Activated T-cell treated with anti-CD3 and anti-CD28 coated beads, Interleukin-2, amount 50 U/mL, for 24 hours (primary cell): Measurements from ENCODE around the gene CA11.
"Not testable (repeated sequence)": the region's sequence is repeated elsewhere in the genome, so short reads cannot be mapped to it uniquely, and the experiment has no call there.

Source experiments
- DNase-seq: peaks from one replicate; pipeline ENCODE4 v3.0.0-alpha.2; 2020
- H3K27ac Mint-ChIP-seq: 2 replicates; pipeline ENCODE4 v1.8.0; 2020; ENCODE audit warnings: mild to moderate bottlenecking, mixed read lengths
- H3K27me3 Mint-ChIP-seq: 2 replicates; pipeline ENCODE4 v1.8.0; 2020; ENCODE audit warnings: mixed read lengths
- H3K36me3 Mint-ChIP-seq: 2 replicates; pipeline ENCODE4 v1.8.0; 2020; ENCODE audit warnings: low read depth, mixed read lengths
- H3K4me1 Mint-ChIP-seq: 2 replicates; pipeline ENCODE4 v1.8.0; 2020; ENCODE audit warnings: low read depth, mixed read lengths
- H3K4me3 Mint-ChIP-seq: 2 replicates; pipeline ENCODE4 v1.8.0; 2020; ENCODE audit warnings: mild to moderate bottlenecking, moderate library complexity, mixed read lengths
- H3K9me3 Mint-ChIP-seq: 2 replicates; pipeline ENCODE4 v1.8.0; 2020; ENCODE audit warnings: mixed read lengths

Gene CA11

DNA sequence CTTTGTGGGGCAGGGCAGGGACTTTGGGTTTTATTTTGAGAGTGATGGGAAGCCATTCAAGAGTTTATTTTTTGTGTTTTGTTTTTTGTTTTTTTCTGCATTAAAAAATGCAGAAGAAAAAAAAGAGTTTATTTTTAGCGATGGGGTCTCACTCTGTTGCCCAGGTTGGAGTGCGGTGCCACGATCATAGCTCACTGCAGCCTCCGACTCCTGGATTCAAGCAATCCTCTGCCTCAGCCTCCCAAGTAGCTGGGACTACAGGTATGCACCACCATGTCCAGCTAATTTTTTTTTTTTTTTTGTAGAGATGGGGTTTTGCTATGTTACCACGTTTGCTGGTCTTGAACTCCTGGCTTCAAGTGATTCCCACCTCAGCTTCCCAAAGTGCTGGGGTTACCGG is 12.5 kb upstream of the CA11 start:
- DNase-seq, result no peak
- Mint-ChIP-seq H3K27ac (no peak overlapping the region), H3K9me3 (no peaks in the 10 kb centered on the region), H3K4me3 (no peak overlapping the region), H3K36me3 (no peaks in the 10 kb centered on the region), H3K27me3 (no peaks in the 10 kb centered on the region), H3K4me1 (peaks cover 8% of the 10 kb centered on the region)

DNA sequence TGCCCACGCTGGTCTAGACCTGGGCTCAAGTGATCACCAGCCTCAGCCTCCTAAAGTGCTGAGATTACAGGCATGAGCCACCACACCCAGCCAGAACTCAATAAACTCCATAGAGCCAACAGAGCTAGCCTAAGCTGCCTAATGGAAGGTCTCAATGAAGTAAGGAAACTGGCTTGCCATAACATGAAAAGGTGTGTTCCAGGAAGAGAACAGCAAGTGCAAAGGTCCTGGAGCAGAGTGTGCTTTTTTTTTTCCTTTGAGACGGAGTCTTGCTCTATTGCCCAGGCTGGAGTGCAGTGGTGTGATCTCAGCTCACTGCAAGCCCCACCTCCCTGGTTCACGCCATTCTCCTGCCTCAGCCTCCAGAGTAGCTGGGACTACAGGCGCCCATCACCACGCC is 11.8 kb upstream of the CA11 start:
- H3K36me3 Mint-ChIP-seq, DNase-seq, H3K27me3 Mint-ChIP-seq, H3K4me3 Mint-ChIP-seq, H3K27ac Mint-ChIP-seq, H3K9me3 Mint-ChIP-seq: not testable (repeated sequence)
- H3K4me1 Mint-ChIP-seq, result peaks cover 10% of the 10 kb centered on the region

DNA sequence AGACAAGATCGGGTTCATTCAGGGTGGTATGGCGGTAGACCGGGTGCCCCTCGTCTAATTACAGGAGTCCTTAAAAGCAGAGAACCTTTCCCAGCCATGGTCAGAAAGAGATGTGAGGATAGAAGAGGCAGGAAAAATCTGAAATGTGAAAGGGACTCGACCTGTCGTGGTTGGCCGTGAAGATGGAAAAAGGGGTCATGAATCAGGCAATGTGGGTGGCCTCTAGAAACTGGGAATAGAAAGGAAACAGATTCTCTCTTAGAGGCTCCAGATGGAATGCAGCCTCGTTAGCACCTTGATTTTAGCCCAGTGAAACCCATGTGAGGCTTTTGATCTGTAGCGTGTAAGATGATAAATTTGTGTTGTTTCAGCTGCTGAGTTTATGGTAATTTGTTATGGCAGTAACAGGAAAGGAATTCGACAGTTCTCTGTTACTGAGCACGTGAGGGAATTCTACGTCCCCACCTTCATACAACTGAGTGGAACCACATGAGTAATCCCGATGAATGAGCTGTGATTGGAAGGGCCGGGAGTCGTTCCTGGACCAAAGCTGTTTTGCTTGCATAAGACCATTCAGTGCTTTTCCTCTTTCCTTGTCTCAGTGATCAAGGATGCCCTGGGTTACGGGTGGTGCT is 11.0 kb upstream of the CA11 start:
- H3K4me3 Mint-ChIP-seq, result no peak overlapping the region

DNA sequence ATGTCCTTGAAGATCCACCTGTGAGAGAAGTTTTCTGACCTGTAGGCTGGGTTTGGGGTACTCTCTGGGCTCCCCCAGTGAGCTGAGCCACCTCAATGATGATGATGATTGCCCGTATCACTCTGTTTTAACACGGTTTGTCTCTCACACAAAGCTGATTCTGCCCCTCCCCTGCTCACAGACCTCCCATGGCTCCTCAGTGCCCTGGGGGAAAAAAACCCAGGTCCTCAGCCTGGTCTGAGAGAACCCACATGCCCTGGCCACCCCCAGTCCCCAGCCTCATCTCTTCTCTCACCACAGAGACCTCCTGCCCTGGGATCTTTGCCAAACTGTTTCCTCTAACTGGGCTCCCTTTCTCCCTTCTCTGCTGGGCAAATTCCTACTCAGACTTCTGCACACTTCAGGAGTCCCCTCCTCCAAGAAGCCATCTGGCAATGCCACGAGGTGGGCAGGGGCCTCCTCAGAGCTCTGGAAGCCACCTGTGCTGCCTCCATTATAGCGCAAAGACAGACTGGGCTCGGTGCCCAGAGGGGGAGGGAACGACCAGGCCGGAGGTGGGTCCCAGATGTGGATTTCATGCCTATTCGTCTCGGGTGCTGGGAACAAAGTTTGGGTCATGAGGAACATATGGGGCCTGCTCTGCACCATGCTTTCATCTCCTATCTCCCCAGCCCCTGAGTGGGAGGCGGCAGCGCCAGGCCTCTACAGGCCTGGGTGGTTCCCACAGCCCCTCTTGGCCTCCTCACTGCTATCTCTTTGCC is 8.5 kb upstream of the CA11 start:
- Mint-ChIP-seq H3K27ac (no peak overlapping the region), H3K4me3 (no peak overlapping the region), H3K4me1 (peaks cover 11% of the 10 kb centered on the region), H3K9me3 (no peaks in the 10 kb centered on the region), H3K27me3 (no peaks in the 10 kb centered on the region), H3K36me3 (no peaks in the 10 kb centered on the region)
- no peak for DNase-seq

More for the DNA sequence above, 11.0 kb upstream of the CA11 start:
- Mint-ChIP-seq H3K27me3 (no peaks in the 10 kb centered on the region), H3K36me3 (no peaks in the 10 kb centered on the region), H3K4me1 (peaks cover 13% of the 10 kb centered on the region), H3K9me3 (no peaks in the 10 kb centered on the region), H3K27ac (no peak overlapping the region)
- DNase-seq, result no peak

DNA sequence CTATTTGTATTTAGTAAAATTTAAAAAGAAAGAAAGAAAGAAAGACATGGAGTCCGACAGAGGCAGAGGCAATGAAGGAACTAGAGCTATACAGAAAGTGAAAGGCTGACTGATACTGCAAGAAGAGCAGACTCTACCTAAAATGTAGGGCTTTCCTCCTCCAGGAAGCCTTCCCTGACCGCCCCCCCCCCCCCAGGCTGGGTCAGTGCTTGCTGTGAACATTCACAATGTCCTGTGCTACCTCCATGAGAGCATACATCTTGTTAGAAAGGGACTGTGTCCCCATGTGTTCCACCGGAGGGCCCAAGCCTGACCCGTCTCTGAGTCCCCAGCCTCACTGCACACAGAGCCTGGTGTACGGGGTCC is 5.7 kb upstream of the CA11 start:
- H3K27ac Mint-ChIP-seq, result no peak overlapping the region
- H3K27me3 Mint-ChIP-seq, result no peaks in the 10 kb centered on the region
- no peak for DNase-seq
- no peaks in the 10 kb centered on the region for H3K9me3 Mint-ChIP-seq
- H3K4me3 Mint-ChIP-seq, result no peak overlapping the region
- peaks cover 29% of the 10 kb centered on the region for H3K4me1 Mint-ChIP-seq
- H3K36me3 Mint-ChIP-seq, result no peaks in the 10 kb centered on the region

DNA sequence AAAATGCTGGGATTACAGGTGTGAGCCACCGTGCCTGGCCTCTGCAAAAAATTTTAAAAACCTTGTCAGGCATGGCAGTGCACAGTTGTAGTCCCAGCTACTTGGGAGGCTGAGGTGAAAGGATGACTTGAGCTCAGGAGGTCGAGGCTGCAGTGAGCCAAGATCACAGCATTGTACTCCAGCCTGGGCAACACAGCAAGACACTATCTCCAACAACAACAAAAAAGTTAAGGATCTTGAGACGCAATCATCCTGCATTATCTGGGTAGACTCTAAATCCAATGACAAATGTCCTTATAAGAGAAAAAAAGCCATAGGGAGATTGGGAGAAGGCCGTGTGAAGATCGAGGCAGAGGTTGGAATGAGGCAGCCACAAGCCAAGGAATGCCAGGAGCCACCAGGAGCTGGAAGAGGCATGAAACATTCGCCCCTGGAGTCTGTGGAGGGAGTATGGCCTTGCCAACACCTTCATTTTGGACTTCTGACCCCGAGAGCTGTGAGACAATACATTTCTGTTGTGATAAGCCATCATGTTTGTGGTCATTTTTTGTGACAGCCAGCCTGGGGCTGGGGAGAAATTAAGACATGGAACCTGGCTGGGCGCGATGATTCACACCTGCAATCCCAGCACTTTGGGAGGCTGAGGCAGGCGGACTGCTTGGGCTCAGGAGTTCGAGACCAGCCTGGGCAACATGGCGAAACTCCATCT is 5.1 kb upstream of the CA11 start:
- DNase-seq, result no peak
- Mint-ChIP-seq H3K27ac (no peak overlapping the region), H3K4me3 (no peak overlapping the region), H3K36me3 (no peaks in the 10 kb centered on the region), H3K9me3 (no peaks in the 10 kb centered on the region), H3K27me3 (no peaks in the 10 kb centered on the region), H3K4me1 (peaks cover 32% of the 10 kb centered on the region)

DNA sequence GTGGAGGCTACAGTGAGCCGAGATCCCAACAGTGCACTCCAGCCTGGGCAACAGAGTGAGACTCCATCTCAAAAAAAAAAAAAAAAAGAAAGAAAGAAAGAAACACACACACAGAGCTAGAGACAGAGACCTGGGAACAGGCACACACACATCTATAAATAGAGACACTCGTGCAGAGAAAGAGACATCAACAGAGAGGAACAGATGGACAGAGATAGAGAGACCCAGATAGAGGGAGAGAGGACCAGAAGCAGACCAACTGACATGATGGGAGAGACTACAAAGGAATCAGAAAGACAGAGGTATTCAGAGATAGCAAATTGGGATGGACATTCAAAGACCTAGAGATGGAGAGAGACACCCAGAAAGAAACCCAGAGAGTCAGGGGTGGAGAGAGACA is 2.1 kb upstream of the CA11 start:
- Mint-ChIP-seq H3K27ac (peak overlapping the region; percentile 11), H3K27me3 (no peaks in the 10 kb centered on the region), H3K36me3 (no peaks in the 10 kb centered on the region), H3K4me3 (no peak overlapping the region), H3K9me3 (no peaks in the 10 kb centered on the region), H3K4me1 (peaks cover 49% of the 10 kb centered on the region)
- DNase-seq, result no peak

DNA sequence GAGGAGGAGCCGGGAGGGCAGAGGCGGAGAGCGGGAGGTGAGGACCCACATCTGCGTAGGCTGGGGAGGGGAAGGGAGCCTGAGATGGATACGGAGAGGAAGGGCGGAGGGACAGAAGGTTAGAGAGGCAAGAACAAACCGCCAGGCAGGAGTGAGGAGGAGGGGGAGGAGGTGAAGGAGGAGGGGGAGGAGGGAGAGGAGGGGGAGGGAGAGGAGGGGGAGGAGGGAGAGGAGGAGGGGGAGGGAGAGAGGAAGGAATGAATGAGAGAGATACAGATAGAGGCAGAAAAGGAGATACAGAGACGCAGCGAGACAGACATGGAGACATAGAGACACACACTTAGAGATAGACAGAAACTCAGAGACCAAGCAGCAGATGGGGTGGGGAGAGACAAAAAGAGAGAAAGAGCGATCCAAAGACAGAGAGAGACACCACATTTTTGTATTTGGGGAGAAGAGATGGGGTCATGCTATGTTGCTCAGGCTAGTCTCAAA is 782 bp upstream of the CA11 start:
- peak overlapping the region; percentile 37 for H3K27ac Mint-ChIP-seq
- no peak for DNase-seq
- H3K36me3 Mint-ChIP-seq, result no peaks in the 10 kb centered on the region
- no peaks in the 10 kb centered on the region for H3K27me3 Mint-ChIP-seq
- H3K9me3 Mint-ChIP-seq, result no peaks in the 10 kb centered on the region
- peaks cover 44% of the 10 kb centered on the region for H3K4me1 Mint-ChIP-seq
- peak overlapping the region; percentile 49 for H3K4me3 Mint-ChIP-seq

DNA sequence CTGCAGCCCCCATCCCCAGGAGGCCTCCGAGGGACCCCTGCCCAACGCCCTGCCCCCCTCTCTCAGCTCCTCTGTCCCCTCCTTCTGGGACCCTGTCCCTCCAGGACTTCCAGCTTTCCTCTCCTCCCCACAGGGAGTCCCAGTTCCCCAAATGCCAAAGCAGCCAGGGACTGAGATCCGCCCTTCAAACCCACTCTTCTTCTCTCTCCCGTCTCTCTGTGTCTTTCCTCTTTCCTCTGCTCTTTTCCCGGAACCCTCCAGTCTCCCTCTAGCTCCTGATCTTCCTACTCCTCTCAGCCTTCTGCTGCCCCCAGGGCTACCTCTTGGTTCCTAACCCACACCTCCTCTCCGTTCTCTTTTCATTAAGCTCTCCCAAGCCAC is 377 bp downstream of the CA11 start:
- peaks cover 41% of the 10 kb centered on the region for H3K4me1 Mint-ChIP-seq
- peak overlapping the region; percentile 89 for H3K27ac Mint-ChIP-seq

DNA sequence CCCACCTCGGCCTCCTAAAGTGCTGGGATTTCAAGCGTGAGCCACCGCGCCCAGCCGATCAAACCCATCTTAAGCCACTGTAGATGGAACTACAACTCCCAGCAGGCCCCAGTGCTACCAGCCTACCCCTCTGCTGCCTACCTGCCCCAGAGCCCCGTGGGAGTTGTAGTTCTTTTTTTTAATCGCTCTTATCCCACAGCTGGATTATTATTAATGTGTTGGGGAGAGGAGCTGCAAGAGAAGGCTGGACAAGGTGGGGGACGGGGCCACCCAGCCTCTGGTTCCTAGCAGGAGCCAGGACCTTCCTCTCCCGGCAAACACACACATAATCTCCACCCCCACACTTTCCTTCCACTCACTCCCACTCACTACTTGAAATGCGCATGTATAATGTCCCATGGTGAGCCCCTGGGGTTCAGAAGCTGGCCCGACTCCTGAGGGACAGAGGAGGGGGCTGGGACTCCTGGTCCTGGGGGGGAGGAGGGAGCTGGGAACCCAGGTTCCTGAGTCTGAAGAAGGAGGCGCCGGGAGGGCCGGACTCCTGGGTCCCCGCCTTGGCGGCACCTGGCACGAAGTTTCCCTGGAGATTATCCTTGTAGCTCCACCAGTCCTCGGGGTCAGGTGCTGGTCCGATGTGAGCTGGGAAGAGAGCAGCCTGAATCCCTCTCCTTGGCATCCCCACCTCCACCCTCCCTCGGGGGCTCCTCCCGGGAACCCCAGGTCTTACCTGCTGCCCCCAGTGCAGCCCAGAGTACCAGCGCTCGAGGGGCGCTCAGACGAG is 958 bp downstream of the CA11 start:
- Mint-ChIP-seq H3K27ac (peak overlapping the region; percentile 89), H3K9me3 (no peaks in the 10 kb centered on the region), H3K4me1 (peaks cover 42% of the 10 kb centered on the region), H3K27me3 (no peaks in the 10 kb centered on the region), H3K4me3 (peak overlapping the region; percentile 79), H3K36me3 (no peaks in the 10 kb centered on the region)
- peak; percentile 81 for DNase-seq

More for the DNA sequence above, 377 bp downstream of the CA11 start:
- Mint-ChIP-seq H3K4me3 (peak overlapping the region; percentile 79), H3K9me3 (no peaks in the 10 kb centered on the region), H3K36me3 (no peaks in the 10 kb centered on the region), H3K27me3 (no peaks in the 10 kb centered on the region)
- no peak for DNase-seq

DNA sequence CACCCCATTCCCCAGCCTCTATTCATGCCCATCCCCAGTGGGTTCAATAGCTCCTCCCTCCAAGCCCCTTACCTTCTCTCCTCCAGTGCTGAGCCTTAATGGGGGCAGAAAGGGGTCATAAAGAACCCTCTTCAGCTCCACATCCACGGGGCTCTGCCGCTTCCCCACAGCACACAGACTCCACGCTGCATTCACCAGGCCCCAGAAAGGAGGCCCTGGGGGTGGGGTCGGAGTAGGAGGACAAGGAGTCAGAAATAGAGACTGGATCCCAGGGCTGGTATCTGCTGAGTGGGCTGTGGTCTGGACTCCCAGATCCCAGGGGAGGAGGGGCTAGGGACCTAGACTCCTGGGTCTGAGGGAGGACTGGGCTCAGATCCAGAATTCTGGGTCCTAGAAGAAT is 1.6 kb downstream of the CA11 start:
- Mint-ChIP-seq H3K36me3 (no peaks in the 10 kb centered on the region), H3K27ac (no peak overlapping the region), H3K9me3 (no peaks in the 10 kb centered on the region), H3K27me3 (no peaks in the 10 kb centered on the region), H3K4me1 (peaks cover 43% of the 10 kb centered on the region), H3K4me3 (peak overlapping the region; percentile 79)
- DNase-seq, result no peak

DNA sequence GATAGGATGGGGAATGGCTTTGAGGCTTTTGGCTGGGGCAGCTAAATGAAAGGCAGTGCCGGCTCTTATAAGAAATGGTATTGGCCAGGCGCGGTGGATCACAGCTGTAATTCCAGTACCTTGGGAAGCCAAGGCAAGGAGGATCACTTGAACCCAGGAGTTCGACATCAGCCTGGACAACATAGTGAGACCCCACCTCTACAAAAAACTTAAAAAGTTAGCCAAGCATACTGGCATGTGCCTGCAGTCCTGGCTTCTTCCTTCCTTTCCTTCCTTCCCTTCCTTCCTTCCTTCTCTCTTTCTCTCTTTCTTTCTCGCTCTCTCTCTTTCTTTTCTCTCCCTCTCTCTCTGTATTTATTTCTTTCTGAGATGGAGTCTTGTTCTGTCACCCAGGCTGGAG is 3.1 kb downstream of the CA11 start:
- Mint-ChIP-seq H3K4me3 (no peak overlapping the region), H3K4me1 (peaks cover 48% of the 10 kb centered on the region), H3K36me3 (no peaks in the 10 kb centered on the region), H3K27ac (no peak overlapping the region), H3K27me3 (no peaks in the 10 kb centered on the region), H3K9me3 (no peaks in the 10 kb centered on the region)
- no peak for DNase-seq

DNA sequence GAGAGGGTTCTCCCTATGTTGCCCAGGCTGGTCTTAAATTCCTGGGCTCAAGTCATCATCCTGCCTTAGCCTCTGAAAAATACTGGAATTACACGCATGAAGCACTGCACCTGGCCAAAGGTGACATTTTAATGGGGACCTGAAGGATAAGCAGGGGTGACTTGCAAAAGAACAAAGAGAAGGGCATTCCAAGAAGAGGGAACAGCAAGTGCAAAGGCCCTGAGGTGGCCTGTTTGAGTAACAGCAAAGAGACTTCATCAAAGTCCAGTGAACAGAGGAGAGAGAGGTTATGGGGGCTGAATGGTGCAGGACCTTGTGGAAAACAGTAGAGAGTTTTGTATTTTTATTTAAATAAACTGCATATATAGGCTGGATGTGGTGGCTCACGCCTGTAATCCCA is 4.1 kb downstream of the CA11 start:
- Mint-ChIP-seq H3K4me1 (peaks cover 49% of the 10 kb centered on the region), H3K9me3 (no peaks in the 10 kb centered on the region), H3K36me3 (no peaks in the 10 kb centered on the region), H3K4me3 (no peak overlapping the region), H3K27ac (no peak overlapping the region), H3K27me3 (no peaks in the 10 kb centered on the region)
- DNase-seq, result no peak
